Effector CD4-positive, alpha-beta T cell (primary cell): ENCODE results near the gene CHP1.
"Not testable (repeated sequence)": the region's sequence is repeated elsewhere in the genome, so short reads cannot be mapped to it uniquely, and the experiment has no call there.

Source experiments
- DNase-seq: peaks from one replicate; pipeline ENCODE4 v3.0.0-alpha.2; 2020

The CHP1 gene

DNA sequence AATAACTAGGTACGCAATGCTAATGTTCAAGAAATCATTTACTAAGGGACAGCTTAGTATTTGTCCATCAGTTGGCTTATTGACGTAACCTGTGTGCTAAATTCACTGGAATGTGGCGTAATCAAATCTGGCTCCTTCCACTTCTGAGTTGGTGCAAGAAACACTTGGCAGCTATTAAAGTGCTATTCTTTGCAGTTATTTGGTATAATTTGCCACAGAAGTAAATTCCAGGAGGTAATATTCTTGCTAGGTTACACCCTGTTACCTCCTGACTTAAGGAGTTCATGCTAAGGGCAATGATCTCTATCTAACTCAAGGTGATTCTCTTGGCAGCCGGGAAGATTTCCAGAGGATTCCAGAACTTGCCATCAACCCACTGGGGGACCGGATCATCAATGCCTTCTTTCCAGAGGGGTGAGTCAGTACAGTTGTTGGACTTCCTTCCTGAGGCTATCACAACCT, 25.5 kb downstream of the CHP1 start:
- DNase-seq: no peak

DNA sequence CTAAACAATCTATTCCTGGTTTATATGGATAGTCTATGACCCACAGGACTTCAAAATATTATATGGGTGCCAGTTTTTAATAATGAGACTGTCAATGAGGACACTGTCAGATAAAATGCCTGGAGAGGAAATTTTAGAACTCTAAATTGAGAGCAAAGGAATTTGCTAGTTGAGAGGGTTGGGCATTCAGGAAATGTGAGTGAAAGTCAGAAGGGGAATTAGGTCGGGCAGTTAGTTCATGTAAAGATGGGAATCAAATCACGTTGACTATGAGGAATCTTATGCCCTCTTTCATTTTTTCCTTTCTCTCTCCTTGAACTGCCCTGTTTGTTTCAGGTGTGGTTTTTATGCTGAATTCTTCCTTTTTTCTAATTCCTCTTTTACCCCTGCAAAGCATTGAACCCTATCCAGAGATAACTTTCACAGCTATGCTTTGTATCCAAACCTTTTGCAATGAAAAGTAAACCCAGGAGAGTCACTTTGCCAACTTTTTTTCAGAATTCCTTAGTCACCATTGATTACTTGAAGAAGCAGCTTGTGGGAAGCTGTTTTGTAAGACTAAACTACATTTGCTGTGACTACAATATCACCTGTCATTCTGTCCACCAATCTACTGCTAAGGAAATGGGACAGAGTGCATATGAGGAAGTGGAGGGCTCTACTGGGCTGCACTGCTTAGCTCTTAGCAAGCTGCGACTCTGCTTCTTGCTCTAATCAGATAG, 27.8 kb downstream of the CHP1 start:
- no peak for DNase-seq

DNA sequence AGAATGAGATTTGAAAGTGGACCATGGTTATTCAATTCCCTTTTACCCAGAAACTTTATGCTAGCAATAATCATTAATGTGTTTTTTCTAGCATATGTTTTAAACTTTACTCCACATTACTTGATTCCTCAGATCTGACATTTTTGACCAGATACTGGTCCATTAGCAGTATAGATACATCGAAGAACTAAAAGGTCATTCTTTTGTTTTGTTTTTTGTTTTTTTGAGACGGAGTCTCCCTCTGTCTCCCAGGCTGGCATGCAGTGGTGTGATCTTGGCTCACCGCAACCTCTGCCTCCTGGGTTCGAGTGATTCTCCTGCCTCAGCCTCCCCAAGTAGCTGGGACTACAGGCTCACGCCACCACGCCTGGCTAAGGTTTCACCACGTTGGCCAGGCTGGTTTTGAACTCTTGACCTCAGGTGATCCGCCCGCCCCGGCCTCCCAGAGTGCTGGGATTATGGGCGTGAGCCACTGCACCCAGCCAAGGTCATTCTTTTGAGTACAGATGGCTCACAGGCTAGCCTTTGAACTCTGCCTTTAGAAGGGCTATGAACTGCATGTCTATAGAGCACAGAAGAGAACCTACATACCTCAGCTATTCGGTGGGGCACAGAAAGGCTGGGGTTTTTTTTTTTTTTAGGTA, 28.6 kb downstream of the CHP1 start:
- DNase-seq: no peak

DNA sequence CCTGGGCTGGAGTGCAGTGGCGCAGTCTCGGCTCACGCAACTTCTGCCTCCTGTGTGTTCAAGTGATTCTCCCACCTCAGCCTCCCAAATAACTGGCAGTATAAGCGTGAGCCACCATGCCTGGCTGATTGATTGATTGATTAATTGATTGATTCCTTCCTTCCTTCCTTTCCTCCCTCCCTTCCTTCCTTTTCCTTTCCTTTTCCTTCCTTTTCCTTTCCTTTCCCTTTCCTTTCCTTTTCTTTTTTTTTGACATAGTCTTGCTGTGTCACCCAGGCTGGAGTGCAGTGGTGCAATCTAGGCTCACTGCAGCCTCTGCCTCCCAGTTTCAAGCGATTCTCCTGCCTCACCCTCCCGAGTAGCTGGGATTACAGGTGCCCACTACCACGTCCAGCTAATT, 29.9 kb downstream of the CHP1 start:
- DNase-seq: not testable (repeated sequence)

DNA sequence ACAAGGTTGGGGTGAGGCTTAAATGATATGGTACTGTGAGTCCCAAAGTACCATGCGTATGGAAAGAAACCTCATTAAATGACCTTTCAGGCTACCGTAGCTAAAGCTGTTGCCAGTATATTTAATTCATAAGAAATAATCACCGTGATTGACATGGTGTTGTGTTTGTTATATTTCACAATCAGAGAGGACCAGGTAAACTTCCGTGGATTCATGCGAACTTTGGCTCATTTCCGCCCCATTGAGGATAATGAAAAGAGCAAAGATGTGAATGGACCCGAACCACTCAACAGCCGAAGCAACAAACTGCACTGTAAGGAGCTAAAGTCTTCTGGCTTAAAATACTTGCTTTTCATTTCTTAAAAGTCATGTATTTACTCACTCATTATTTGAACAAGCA, 31.5 kb downstream of the CHP1 start:
- DNase-seq: no peak

DNA sequence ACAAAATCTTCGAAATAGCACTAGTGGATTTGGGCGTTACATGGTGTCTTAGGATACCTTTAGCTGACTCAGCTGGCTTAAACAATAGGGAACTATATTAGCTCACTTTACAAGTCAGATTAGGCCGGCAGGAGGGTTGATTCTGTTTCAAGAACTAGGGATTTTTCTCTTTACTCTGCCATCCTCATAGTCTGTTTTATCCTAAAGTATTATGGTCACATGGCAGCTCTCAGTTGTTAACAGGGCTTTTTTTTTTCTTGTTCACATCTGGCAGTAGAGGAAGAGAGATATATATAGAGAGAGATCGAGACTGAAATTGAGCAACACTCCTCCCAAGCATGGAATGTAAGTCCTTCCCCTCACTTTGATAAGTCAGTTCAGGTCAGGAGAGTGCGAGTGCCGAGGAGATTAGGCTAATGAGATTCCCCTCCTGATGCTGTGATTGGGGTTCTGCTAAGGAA, 32.9 kb downstream of the CHP1 start:
- DNase-seq: no peak

DNA sequence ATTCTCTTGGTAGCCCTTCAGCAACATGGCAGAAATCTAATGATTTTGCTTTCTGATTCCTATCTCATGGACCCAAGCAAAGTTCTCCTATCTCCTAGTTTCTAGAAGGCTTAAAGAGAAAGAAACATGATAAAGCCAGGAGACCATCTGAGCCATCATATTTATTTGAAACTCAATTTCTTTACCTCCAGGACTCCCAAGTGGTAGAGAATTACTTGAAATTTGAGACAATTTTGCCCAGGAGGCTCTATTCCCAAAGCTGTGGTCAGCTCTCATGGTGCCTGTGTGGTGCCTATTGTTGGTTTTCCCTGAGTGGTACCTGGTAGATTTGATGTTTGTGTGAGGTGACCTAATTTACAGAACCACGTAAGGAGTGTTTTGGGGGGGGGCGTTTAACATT, 38.8 kb downstream of the CHP1 start:
- no peak for DNase-seq

DNA sequence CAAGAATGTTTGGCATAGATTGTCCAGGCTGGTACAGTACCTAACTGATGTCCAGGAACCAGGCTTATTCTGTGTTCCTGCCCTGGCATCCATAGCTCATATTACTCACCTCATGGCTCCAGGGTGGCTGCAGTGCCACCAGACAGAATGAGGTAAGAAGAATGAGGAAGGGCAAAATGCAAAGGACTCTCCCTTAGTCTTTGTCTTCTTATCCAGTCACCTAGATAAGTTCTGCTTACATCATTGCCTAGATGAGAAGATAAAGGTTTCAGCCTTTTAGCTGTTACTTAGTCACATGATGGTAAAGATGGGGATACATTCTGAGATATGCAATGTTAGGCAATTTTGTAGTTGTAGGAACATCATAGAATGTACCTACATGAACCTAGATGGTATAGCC, 45.8 kb downstream of the CHP1 start:
- DNase-seq: no peak

DNA sequence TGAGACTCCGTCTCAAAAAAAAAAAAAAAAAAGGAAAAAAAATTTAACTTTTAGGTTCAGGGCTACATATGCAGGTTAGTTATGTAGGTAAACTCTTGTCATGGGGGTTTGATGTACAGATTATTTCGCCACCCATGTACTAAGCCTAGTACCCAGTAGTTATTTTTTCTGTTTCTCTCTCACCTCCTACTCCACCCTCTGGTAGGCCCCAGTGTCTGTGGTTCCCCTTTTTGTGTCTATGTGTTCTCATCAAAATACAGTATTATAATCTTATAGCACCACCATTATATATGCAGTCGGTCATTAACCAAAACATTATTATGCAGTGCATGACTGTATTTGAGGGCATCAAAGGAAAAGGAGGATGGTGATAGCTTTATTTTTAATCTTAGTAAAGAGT, 47.3 kb downstream of the CHP1 start:
- no peak for DNase-seq

DNA sequence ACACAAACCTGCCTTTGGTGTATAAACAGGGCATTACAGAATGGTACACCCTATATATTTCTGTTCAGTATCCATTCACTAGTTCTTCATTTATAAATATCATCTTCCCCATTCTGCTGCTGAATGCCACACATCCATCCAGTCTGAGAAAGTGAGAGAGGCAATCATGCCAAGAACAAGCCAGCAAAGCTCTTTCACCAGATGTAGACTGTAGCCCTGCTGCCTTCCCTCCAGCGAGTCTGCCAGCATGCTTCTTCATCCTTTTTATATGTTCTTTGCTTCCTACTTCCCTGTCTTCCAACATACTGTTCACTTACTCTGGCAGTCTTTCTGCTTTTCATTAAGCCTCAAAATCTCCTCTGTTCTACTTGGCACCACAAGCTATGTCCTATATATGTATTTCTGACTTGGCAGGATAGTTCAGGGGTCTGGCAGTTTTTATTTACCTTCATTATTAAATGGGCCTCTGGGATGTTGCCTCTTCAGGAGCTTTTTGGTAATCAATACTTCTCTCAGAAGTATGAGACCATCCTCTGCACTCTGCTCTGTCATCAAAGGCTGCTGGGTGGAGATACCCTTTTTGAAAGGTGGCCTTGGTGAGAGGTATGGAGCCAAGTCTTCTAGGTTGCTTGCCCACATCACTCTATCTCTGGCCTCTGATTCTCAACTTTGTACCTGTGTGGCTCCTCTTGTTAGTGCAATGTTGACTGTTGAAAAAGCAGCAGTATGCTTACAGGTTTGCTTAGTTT, 48.6 kb downstream of the CHP1 start:
- DNase-seq: no peak

DNA sequence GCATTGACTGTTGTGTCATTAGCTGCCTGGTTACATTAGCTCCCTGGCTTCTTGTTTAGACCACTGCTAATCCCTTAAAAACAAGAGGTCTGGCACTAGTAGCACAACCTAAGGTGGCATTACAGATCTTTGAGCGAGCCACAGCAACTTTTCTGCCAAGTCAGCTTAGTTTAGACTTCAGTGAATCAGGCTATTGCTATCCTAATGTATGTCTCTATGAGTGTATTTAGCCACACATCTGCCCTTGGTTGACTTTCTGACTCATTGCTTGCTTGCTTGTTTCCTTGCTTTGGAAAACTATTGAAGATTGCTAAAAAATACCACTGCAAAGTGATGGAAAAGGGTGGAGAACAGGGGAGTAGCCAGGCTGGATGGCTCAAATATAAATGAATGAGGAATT, 50.2 kb downstream of the CHP1 start:
- DNase-seq: no peak

DNA sequence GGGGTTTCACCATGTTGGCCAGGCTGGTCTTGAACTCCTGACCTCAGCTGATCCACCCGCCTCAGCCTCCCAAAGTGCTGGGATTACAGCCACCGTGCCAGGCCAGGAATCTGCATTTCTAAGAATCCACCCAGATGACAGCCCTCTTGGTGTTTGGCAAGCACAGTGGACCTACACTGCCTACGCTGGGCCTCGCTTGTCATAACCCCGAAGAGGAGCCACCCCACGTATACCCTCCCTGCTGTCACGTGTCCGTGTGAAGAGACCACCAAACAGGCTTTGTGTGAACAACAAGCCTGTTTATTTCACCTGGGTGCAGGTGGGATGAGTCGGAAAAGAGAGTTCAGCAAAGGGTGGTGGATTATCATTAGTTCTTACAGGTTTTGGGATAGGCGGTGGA, 51.4 kb downstream of the CHP1 start:
- not testable (repeated sequence) for DNase-seq

DNA sequence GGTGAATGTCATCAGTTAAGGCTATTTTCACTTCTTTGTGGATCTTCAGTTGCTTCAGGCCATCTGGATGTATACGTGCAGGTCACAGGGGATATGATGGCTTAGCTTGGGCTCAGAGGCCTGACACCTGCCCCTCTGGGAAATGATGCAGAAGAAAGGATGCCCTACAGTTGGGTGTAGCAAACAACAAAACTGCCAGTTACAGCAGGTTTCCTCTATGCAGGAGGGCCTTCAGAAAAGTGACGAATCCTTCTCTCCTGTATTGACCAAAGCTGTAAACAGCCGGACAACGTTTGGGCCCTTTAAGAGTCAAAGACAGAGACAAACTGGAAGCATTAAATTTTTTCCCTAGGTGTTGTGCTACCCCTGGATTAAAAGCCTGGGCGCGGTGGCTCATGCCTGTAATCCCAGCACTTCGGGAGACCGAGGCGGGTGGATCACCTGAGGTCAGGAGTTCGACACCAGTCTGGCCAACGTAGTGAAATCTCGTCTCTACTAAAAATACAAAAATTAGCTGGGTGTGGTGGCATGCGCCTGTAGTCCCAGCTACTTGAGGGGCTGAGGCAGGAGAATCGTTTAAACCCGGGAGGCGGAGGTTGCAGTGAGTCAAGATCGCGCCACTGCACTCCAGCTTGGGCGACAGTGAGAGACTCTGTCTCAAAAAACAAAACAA, 52.0 kb downstream of the CHP1 start:
- DNase-seq: not testable (repeated sequence)

DNA sequence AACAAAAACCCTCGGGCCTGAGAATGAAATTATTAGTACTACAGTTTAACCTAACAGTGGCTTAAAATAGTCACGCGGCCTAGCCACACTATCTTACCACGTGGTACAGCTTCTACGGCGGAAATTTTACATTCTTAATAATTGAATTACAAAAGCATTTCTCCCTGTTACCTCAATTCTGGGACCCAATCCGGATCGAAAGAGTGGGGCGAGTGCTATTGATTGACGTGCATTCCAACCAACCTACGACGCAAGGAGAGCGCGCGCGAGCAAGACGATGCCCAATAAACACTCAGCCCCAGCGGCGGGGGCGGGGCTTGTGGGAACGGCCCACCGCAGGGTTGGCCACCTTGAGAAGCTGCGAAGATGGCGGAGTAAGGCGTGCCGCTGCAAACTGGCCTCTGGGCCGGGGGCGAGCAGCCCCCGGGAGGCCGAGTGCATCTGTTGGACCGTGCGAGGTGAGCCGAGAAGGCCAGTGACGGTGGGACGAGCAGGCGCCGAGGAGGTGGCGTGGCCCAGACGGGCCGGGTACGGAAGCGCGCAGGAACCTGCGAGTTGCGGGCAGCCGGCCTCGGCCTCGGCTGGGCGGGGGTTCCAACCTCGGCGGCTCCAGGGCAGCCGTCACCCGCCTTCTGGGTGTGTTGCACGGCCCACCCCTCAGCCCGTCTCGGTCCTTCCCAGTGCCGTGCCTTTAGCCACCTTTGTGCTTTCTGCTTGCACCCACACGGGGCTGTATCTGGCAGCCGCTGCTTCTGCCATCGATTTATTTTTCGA, 52.8 kb downstream of the CHP1 start:
- peak; percentile 98 for DNase-seq

DNA sequence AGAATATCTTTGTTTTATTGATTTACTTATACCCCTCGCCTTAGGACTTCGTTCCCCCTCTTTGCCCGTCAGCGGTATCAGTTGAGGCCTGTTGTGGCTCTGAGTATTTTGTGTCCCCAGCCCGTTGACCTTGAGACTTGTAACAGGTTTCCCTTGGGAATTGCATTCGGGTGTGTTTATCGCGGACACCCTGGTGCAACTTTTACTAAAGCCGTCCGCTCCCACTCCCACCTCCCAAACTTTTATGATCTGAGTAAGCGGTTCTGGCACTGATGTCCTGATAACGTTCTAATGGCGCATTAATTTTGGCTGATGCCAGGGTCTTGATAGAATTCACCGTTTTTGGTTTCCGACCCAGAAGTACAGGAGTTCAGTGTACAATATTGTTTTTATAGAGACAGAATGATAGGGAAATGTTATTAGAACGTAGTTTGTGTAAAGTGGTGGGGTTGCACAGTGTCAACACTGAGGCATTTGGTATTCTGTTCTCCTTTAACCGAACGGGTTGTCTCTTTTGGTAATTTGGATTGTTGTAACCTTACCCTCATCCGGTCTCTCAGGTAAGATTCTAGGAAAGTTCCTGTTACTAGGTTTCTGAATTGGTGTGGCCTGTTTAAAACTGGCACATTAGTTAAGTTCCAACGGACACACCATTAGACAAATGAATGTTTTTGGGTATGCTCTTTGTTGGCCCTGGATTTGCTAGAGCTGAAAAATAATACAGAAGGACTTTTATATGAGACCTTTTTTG, 53.5 kb downstream of the CHP1 start:
- no peak for DNase-seq

DNA sequence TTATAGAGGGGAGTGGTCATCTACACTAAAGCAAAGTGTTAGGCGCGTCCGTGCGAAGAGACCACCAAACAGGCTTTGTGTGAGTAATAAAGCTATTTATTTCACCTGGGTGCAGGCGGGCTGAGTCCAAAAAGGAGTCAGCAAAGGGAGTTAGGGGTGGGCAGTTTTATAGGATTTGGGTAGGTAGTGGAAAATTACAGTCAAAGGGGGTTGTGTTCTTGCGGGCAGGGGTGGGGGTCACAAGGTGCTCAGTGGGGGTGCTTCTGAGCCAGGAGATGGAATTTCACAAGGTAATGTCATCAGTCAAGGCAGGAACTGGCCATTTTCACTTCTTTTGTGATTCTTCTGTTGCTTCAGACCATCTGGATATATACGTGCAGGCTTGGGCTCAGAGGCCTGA, 54.2 kb downstream of the CHP1 start:
- DNase-seq: no peak

DNA sequence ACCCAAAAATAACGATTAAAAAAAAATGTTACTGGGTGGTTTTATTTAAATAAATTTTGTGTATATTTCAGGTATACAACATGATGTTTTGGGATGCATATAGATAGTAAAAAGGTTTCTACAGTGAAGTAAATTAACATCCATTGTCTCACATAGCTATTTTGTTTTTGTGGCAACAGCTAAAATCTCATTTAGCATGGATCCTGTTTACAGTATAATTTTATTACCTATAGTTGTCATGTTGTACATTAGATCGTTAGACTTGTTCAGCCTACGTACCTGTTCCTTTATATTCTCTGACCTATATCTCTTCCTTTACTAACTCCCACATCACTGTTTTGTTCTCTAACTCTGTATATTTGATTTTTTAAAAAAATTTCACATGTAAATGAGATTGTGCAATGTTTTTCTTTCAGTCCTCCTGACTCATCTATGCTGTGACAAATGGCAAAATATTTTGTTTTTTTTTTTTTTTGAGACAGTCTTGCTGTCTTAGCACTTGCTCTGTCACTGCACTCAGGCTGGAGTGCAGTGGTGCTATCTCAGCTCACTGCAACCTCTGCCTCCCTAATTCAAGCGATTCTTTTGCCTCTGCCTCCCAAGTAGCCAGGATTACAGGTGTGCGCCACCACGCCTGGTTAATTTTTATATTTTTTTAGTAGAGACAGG, 55.7 kb downstream of the CHP1 start:
- DNase-seq: no peak

DNA sequence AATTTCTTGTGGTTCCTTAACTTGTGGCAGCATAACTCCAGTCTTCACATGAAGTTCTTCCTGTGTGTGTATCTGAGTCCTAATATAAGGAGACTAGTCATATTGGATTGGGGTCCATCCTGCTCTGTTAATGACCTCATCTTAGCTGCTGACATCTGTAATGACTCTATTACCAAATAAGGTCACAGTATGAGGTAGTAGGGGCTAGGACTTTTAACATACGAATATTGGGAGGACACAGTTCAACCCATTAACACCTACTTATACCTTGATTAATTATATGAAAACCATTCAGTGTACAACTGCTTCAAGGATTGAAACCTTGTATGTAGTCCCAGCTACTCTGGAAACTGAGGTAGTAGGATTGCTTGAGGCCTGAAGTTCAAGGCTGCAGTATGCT, 57.4 kb downstream of the CHP1 start:
- DNase-seq: no peak

DNA sequence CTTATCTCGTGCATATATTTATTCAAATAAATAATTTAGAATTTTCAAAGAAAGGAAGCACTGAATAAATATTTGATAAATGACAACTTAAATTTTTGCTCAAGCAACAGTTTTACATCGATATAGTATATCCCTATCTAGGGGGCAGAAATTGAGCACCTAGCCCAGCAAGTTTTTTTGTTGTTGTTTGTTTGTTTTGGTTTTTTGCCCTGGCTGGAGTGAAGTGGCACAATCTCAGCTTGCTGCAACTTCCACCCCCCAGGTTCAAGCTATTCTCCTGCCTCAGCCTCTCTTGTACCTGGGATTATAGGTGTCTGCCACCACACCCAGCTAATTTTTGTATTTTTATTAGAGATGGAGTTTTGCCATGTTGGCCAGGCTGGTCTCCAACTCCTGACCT, 58.9 kb downstream of the CHP1 start:
- no peak for DNase-seq

DNA sequence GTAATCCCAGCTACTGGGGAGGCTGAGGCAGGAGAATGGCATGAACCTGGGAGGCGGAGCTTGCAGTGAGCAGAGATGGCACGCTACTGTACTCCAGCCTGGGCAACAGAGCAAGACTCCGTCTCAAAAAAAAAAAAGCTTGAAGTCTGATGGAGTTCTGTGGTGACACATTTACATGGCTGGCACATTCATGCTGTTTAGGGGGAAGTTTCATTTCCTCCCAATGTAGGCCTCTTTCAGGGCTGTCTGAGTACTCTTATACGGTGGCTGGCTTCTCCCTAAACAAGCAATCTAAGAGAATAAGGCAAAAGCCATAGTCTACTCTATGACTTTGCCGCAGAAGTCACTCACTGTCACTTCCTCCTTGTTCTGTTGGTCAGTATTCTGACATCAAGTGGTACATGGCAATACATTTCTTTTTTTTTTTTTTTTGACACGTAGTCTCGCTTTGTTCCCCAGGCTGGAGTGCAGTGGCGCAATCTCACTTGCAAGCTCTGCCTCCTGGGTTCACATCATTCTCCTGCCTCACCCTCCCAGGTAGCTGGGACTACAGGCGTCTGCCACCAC, 60.1 kb downstream of the CHP1 start:
- DNase-seq: no peak

DNA sequence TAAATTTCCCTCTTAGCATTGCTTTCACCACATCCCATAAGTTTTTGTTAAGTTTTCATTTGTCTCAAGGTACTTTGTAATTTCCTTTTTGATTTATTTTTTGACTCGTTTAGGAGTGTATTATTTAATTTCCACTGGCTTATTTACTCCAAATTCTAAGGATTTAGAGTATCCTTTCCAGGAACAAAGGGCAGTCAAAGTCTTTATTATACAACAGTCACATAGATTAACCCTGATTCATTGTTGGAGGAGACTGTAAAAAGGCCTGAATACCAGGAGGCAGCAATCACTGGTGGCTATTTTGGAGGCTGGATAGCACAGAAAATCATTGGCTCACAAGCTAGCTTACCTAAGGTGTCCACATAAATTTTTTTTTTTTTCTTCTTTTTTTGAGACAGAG, 61.5 kb downstream of the CHP1 start:
- DNase-seq: no peak
